ENCODE data around the gene C2CD4C. TPM values are rescaled to one million over a fixed set of nuclear protein-coding genes. Genes with fewer than 3 reads are reported as not detected.

C2CD4C gene
- polyA plus RNA-seq, 1 donor (not counting 4 experiments of a cell fraction or from before 2014, with no cell fraction given), result 1.6 TPM

GRCh38 chr19:389255-389934 is 19.6 kb downstream of the C2CD4C start:
- Histone ChIP-seq H3K36me3 (ENCODE audit: control insufficient read depth in 2 of 2, extremely low read depth in 1 of 2, insufficient read depth in 2 of 2, low read length in 2 of 2) (no peaks in the 10 kb centered on the region), H3K27me3 (ENCODE audit: control insufficient read depth, extremely low read depth, insufficient read depth, low read length) (no peaks in the 10 kb centered on the region), H3K79me2 (ENCODE audit: control insufficient read depth, insufficient read depth, low read length) (no peaks in the 10 kb centered on the region), H3K27ac (ENCODE audit: control insufficient read depth, insufficient read depth, low read length) (no peak overlapping the region), H3K4me1 (ENCODE audit: control insufficient read depth, extremely low read depth, insufficient read depth, low read length) (peaks cover 6% of the 10 kb centered on the region), H3K9me3 (ENCODE audit: control insufficient read depth, low read depth, low read length) (peaks cover 3% of the 10 kb centered on the region), H3K9ac (ENCODE audit: control insufficient read depth, extremely low read depth, insufficient read depth, low read length) (no peak overlapping the region), H3K9me1 (ENCODE audit: control insufficient read depth, extremely low read depth, insufficient read depth, low read length) (no peaks in the 10 kb centered on the region), H3K4me2 (ENCODE audit: control insufficient read depth, extremely low read depth, insufficient read depth, low read depth, low read length) (no peak overlapping the region), H2AFZ (ENCODE audit: control insufficient read depth, low read length) (no peak overlapping the region), H3K4me3 (ENCODE audit: control insufficient read depth in 2 of 3, extremely low read depth in 1 of 3, insufficient read depth in 2 of 3, low read depth in 1 of 3, low read length in 3 of 3) (no peak overlapping the region), H4K20me1 (ENCODE audit: control insufficient read depth, extremely low read depth, insufficient read depth, low read length) (no peaks in the 10 kb centered on the region)
- peak; percentile 65 for FAIRE-seq
- dilution Hi-C loops (cut with MboI; ENCODE audit: extremely low pct_ligation_motif_present, low sequenced_read_pairs), result no loop called here
- no peak for DNase-seq (ENCODE audit: low read depth, low spot score)
- TF ChIP-seq CTCF (optimal IDR thresholded peaks at IDR 0.05 in 1 of 3, IDR thresholded peaks at IDR 0.05 in 1 of 3, conservative IDR thresholded peaks at IDR 0.05 in 1 of 3; ENCODE audit: extremely low read depth in 1 of 3, insufficient read depth in 2 of 3, low read length in 3 of 3) (peak in 1 of 3 experiments; percentile 15), EZH2 (IDR thresholded peaks at IDR 0.05; ENCODE audit: low read length) (no peak)

GRCh38 chr19:388691-389090 is 20.3 kb downstream of the C2CD4C start:
- dilution Hi-C loops (cut with MboI; ENCODE audit: extremely low pct_ligation_motif_present, low sequenced_read_pairs), result no loop called here
- FAIRE-seq (no peak), DNase-seq (ENCODE audit: low read depth, low spot score) (no peak)
- TF ChIP-seq CTCF (optimal IDR thresholded peaks at IDR 0.05 in 1 of 3, IDR thresholded peaks at IDR 0.05 in 1 of 3, conservative IDR thresholded peaks at IDR 0.05 in 1 of 3; ENCODE audit: extremely low read depth in 1 of 3, insufficient read depth in 2 of 3, low read length in 3 of 3), result no peak
- Histone ChIP-seq H2AFZ (ENCODE audit: control insufficient read depth, low read length) (no peak overlapping the region), H3K4me3 (ENCODE audit: control insufficient read depth in 2 of 3, extremely low read depth in 1 of 3, insufficient read depth in 2 of 3, low read depth in 1 of 3, low read length in 3 of 3) (no peak overlapping the region), H3K9me1 (ENCODE audit: control insufficient read depth, extremely low read depth, insufficient read depth, low read length) (no peaks in the 10 kb centered on the region), H3K79me2 (ENCODE audit: control insufficient read depth, insufficient read depth, low read length) (no peaks in the 10 kb centered on the region), H3K4me1 (ENCODE audit: control insufficient read depth, extremely low read depth, insufficient read depth, low read length) (peaks cover 6% of the 10 kb centered on the region), H3K27me3 (ENCODE audit: control insufficient read depth, extremely low read depth, insufficient read depth, low read length) (no peaks in the 10 kb centered on the region), H4K20me1 (ENCODE audit: control insufficient read depth, extremely low read depth, insufficient read depth, low read length) (no peaks in the 10 kb centered on the region), H3K9ac (ENCODE audit: control insufficient read depth, extremely low read depth, insufficient read depth, low read length) (no peak overlapping the region), H3K4me2 (ENCODE audit: control insufficient read depth, extremely low read depth, insufficient read depth, low read depth, low read length) (no peak overlapping the region), H3K9me3 (ENCODE audit: control insufficient read depth, low read depth, low read length) (peaks cover 3% of the 10 kb centered on the region), H3K27ac (ENCODE audit: control insufficient read depth, insufficient read depth, low read length) (no peak overlapping the region), H3K36me3 (ENCODE audit: control insufficient read depth in 2 of 2, extremely low read depth in 1 of 2, insufficient read depth in 2 of 2, low read length in 2 of 2) (no peaks in the 10 kb centered on the region)

All from keratinocyte (primary cell).